CD4-positive, alpha-beta T cell treated with Interleukin-1 beta for 1 hour (primary cell): ENCODE results near the gene HIPK2.

Source experiments
- DNase-seq, 2 donors: peaks; one replicate each; pipeline ENCODE4 v3.0.0-alpha.2; 2020 to 2022

HIPK2 gene

DNA sequence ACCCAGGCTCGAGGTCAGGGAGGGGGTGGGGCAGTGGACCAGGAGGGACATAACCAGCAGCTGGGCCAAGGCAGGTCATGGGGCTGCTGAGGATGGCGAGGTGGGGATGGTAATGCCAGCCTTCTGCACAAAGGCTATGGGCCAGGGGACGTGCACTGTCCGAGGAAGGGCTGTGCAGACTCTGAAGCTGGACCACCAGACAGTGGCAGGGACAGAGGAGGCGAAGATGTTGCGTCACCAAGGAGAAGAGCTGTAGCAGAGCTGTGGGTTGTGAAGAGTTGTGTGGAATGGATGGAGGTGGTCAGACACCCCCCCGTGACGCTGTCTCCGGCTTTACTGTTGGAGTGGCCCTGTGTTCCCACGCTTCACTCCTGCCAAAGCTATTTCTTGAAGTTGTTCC lies 252.6 kb downstream of the HIPK2 start:
- DNase-seq: no peak

GRCh38 chr7:139523968-139524815 lies 253.6 kb downstream of the HIPK2 start:
- no peak for DNase-seq

GRCh38 chr7:139523199-139523941 lies 254.4 kb downstream of the HIPK2 start, which contains the start of gene CLEC2L:
CLEC2L (plus strand) TSS chr7:139523685; CDS start chr7:139523928, 243 bp downstream.
- no peak for DNase-seq

GRCh38 chr7:139522830-139523198 lies 255.0 kb downstream of the HIPK2 start:
- DNase-seq: no peak

- no peak for DNase-seq
Observed at GRCh38 chr7:139521439-139521838, 256.4 kb downstream of the HIPK2 start.

GRCh38 chr7:139515266-139515665 lies 262.5 kb downstream of the HIPK2 start:
- no peak for DNase-seq
